Keratinocyte (primary cell): ENCODE results near the gene C11orf58. TPM values are rescaled to one million over a fixed set of nuclear protein-coding genes. Genes with fewer than 3 reads are reported as not detected.
A peak's percentile ranks its signal among the peaks of the same experiment; 100 is the strongest.

Source experiments
- DNase-seq: peaks from one replicate; pipeline ENCODE4 v3.0.0-alpha.2; 2011; ENCODE audit warnings: low read depth, missing footprints, low spot score
- FAIRE-seq: peaks from 2 replicates; lab custom pipeline; 2011; peaks lifted over from hg19 to GRCh38; lab: Jason Lieb, UNC
- H2AFZ ChIP-seq: 2 replicates; pipeline ENCODE4 v1.6.0; 2012; ENCODE audit warnings: low read length, control low read depth, inconsistent platforms; ENCODE audit not compliant: control insufficient read depth
- H3K27ac ChIP-seq: 2 replicates; pipeline ENCODE4 v1.5.1; 2011; ENCODE audit warnings: low read length; ENCODE audit not compliant: control insufficient read depth, insufficient read depth
- H3K27me3 ChIP-seq: 3 replicates; pipeline ENCODE4 v1.6.0; 2011; ENCODE audit warnings: low read length; ENCODE audit not compliant: control insufficient read depth, insufficient read depth; ENCODE audit errors: extremely low read depth
- H3K36me3 ChIP-seq, 2 experiments: 2 replicates in 1 of 2; 3 replicates in 1 of 2; pipeline ENCODE4 v1.5.1; 2011; ENCODE audit warnings: low read length in 2 of 2, mild to moderate bottlenecking in 1 of 2; ENCODE audit not compliant: control insufficient read depth in 2 of 2, insufficient read depth in 2 of 2; ENCODE audit errors: extremely low read depth in 1 of 2
- H3K4me1 ChIP-seq: 3 replicates; pipeline ENCODE4 v1.5.1; 2011; ENCODE audit warnings: low read length; ENCODE audit not compliant: control insufficient read depth, insufficient read depth; ENCODE audit errors: extremely low read depth
- H3K4me2 ChIP-seq: 3 replicates; pipeline ENCODE4 v1.6.0; 2011; ENCODE audit warnings: low read depth, low read length; ENCODE audit not compliant: control insufficient read depth, insufficient read depth; ENCODE audit errors: extremely low read depth
- H3K4me3 ChIP-seq, 3 experiments: fragments of 200-600 bp in 1 of 3; sonication (generic) in 1 of 3; 2 replicates in 2 of 3; 3 replicates in 1 of 3; pipeline ENCODE4 v1.5.1; 2011 to 2016; ENCODE audit warnings: low read length in 3 of 3, mild to moderate bottlenecking in 3 of 3, control low read depth in 2 of 3, inconsistent platforms in 1 of 3, low read depth in 1 of 3, mixed read lengths in 1 of 3, mixed run types in 1 of 3, moderate library complexity in 1 of 3; ENCODE audit not compliant: control insufficient read depth in 2 of 3, insufficient read depth in 2 of 3; ENCODE audit errors: extremely low read depth in 1 of 3
- H3K79me2 ChIP-seq: 2 replicates; pipeline ENCODE4 v1.6.0; 2012; ENCODE audit warnings: low read length; ENCODE audit not compliant: control insufficient read depth, insufficient read depth
- H3K9ac ChIP-seq: 3 replicates; pipeline ENCODE4 v1.6.0; 2011; ENCODE audit warnings: low read length; ENCODE audit not compliant: control insufficient read depth, insufficient read depth; ENCODE audit errors: extremely low read depth
- H3K9me1 ChIP-seq: 3 replicates; pipeline ENCODE4 v1.6.0; 2011; ENCODE audit warnings: low read length; ENCODE audit not compliant: control insufficient read depth, insufficient read depth; ENCODE audit errors: extremely low read depth
- H3K9me3 ChIP-seq: 2 replicates; pipeline ENCODE4 v1.5.1; 2012; ENCODE audit warnings: low read depth, low read length; ENCODE audit not compliant: control insufficient read depth
- H4K20me1 ChIP-seq: 3 replicates; pipeline ENCODE4 v1.6.0; 2011; ENCODE audit warnings: low read length; ENCODE audit not compliant: control insufficient read depth, insufficient read depth; ENCODE audit errors: extremely low read depth
- EZH2 ChIP-seq: IDR thresholded peaks from one replicate; pipeline ENCODE4 v1.6.1; 2012; ENCODE audit warnings: inconsistent platforms, mild to moderate bottlenecking, low read length, moderate library complexity
- dilution Hi-C: fragments of 300-500 bp; cut with MboI; formaldehyde crosslinking; loops from one replicate; pipeline ENCODE4 v1.7.0; 2020; ENCODE audit warnings: low sequenced_read_pairs; ENCODE audit not compliant: extremely low pct_ligation_motif_present
- polyA plus RNA-seq, 5 experiments: library from polyadenylated mRNA; depleted of rRNA in 3 of 5; stranded (reverse) in 3 of 5; stranded (forward) in 1 of 5; unstranded in 1 of 5; fragments of >200 nt; gene quantifications; 1 replicate in 1 of 5; 2 replicates in 3 of 5; 3 replicates in 1 of 5; pipeline versions ENCODE4 v1.2.1 to v1.2.3, GENCODE V29; 2011 to 2012; ENCODE audit warnings: missing spikeins in 2 of 5, low read depth in 1 of 5, low replicate concordance in 1 of 5
- TF ChIP-seq, protein P1 (sequence below), 3 experiments: IDR thresholded peaks in 1 of 3; conservative IDR thresholded peaks in 1 of 3; optimal IDR thresholded peaks in 1 of 3; 2 replicates in 2 of 3; 3 replicates in 1 of 3; pipeline versions ENCODE3 to v1.5.1; 2011; ENCODE audit warnings: low read length in 3 of 3, mild to moderate bottlenecking in 3 of 3, moderate library complexity in 2 of 3, control low read depth in 1 of 3, inconsistent platforms in 1 of 3; ENCODE audit not compliant: insufficient read depth in 2 of 3; ENCODE audit errors: extremely low read depth in 1 of 3

C11orf58 gene
- polyA plus RNA-seq, 1 donor (not counting 4 experiments of a cell fraction or from before 2014, with no cell fraction given) = 166 TPM

DNA sequence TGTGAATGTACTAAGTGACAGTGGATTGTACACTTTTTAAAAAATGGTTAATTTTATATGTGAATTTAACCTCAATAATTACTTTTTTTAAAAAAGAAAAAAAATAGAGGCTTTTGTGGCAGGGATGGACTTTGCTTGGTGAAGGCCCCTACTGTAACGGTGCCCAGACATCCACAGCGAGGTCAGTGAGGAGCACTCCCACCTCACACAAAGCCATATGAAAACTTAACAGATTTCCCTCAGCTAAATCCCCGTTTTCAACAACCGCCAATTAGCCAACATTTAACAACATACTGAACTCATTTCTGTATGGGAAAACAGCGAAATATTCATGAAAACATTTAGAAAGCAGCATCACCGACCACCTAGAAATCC is 642 bp upstream of the C11orf58 start:
- Histone ChIP-seq H3K9me1 (no peaks in the 10 kb centered on the region), H3K4me3 (peak overlapping the region; percentile 75 to 100 (median 93)), H3K4me2 (peak overlapping the region; percentile 85), H3K9me3 (no peaks in the 10 kb centered on the region), H3K27ac (peak overlapping the region; percentile 99), H3K79me2 (peaks cover 43% of the 10 kb centered on the region), H2AFZ (peak overlapping the region; percentile 99), H3K4me1 (peaks cover 9% of the 10 kb centered on the region), H3K36me3 (peaks cover 0 to 3% of the 10 kb centered on the region in 2 experiments), H4K20me1 (peaks cover 4% of the 10 kb centered on the region), H3K9ac (peak overlapping the region; percentile 98), H3K27me3 (no peaks in the 10 kb centered on the region)
- dilution Hi-C loops = no loop called here
- TF ChIP-seq, protein P1, sequence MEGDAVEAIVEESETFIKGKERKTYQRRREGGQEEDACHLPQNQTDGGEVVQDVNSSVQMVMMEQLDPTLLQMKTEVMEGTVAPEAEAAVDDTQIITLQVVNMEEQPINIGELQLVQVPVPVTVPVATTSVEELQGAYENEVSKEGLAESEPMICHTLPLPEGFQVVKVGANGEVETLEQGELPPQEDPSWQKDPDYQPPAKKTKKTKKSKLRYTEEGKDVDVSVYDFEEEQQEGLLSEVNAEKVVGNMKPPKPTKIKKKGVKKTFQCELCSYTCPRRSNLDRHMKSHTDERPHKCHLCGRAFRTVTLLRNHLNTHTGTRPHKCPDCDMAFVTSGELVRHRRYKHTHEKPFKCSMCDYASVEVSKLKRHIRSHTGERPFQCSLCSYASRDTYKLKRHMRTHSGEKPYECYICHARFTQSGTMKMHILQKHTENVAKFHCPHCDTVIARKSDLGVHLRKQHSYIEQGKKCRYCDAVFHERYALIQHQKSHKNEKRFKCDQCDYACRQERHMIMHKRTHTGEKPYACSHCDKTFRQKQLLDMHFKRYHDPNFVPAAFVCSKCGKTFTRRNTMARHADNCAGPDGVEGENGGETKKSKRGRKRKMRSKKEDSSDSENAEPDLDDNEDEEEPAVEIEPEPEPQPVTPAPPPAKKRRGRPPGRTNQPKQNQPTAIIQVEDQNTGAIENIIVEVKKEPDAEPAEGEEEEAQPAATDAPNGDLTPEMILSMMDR (optimal IDR thresholded peaks at IDR 0.05 in 1 of 3, IDR thresholded peaks at IDR 0.05 in 1 of 3, conservative IDR thresholded peaks at IDR 0.05 in 1 of 3; ENCODE audit: extremely low read depth in 1 of 3, insufficient read depth in 2 of 3, low read length in 3 of 3) = no peak
- TF ChIP-seq EZH2 = no peak
- FAIRE-seq (no peak), DNase-seq (no peak)

DNA sequence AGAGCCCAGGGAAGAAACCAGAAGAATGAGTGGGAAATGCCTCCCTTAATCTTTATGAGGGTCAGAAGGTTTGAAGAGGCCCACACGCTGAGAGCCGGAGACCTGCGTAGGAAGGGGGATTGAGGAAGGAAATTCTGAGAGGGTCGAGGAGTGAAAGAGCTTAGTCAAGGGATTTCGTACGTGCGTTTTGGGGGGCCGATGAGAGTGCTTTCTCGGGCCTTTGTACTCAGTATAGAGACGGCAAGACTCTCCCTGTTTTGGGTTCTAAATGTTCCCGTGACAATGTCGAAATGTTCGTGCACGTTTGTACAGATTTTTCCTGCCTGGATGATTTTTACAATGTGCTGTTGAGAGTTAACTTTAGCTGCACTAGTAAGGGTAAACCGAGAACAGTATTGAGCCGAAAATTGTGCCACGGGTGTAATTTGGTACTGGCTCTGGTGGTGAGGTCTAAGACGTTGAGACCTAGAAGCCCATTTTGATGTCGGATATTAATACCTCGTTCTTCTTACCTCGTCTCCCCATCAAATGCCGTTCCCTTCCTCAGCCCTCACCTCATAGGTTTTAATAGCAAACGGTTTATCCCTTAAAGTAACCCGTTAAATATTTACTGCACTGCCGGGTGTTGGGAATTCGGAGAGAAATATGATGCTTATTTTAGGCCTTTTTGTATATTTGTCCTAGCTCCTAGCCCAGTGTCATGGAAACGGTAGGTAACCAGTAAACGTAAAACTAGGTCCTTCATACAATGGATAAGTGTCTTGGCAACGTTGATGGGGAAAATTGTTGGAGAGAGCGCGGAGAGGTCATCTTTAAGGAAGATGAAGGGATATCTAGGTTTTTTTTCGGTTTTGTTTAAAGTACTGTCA is 734 bp downstream of the C11orf58 start:
- no peaks in the 10 kb centered on the region for H3K9me1 ChIP-seq
- H3K36me3 ChIP-seq = peaks cover 2 to 3% of the 10 kb centered on the region in 2 experiments
- peaks cover 10% of the 10 kb centered on the region for H3K4me1 ChIP-seq
- peaks cover 56% of the 10 kb centered on the region for H3K79me2 ChIP-seq
- H3K9me3 ChIP-seq = no peaks in the 10 kb centered on the region
- H3K4me3 ChIP-seq = peak overlapping the region; percentile 75 to 100 (median 93)
- H3K4me2 ChIP-seq = peak overlapping the region; percentile 97
- H2AFZ ChIP-seq = peak overlapping the region; percentile 99
- TF ChIP-seq EZH2 = no peak
- TF ChIP-seq, protein P1 (optimal IDR thresholded peaks at IDR 0.05 in 1 of 3, IDR thresholded peaks at IDR 0.05 in 1 of 3, conservative IDR thresholded peaks at IDR 0.05 in 1 of 3; ENCODE audit: extremely low read depth in 1 of 3, insufficient read depth in 2 of 3, low read length in 3 of 3) = no peak
- H3K27ac ChIP-seq = peak overlapping the region; percentile 99
- no peak for DNase-seq
- H3K27me3 ChIP-seq = no peaks in the 10 kb centered on the region
- peak overlapping the region; percentile 98 for H3K9ac ChIP-seq
- H4K20me1 ChIP-seq = peaks cover 6% of the 10 kb centered on the region
- dilution Hi-C loops = no loop called here
- FAIRE-seq = no peak
